Small intestine (tissue), 7 donors: ENCODE data around the gene ZSWIM9. TPM values are rescaled to one million over a fixed set of nuclear protein-coding genes. Genes with fewer than 3 reads are reported as not detected.
"Not testable (repeated sequence)": the region's sequence is repeated elsewhere in the genome, so short reads cannot be mapped to it uniquely, and the experiment has no call there.

ENCODE experiments used
- DNase-seq, 2 donors: peaks; one replicate each; pipeline versions ENCODE4 v3.0.0 to v3.0.0-alpha.2; 2013
- FAIRE-seq: peaks from 2 replicates; lab custom pipeline; 2012; peaks lifted over from hg19 to GRCh38; lab: Jason Lieb, UNC
- H3K27ac ChIP-seq, 3 donors: one replicate each; pipeline ENCODE4 v1.5.1; 2013; ENCODE audit warnings: low read length in 2 of 3, mild to moderate bottlenecking in 2 of 3, control low read depth in 1 of 3, inconsistent platforms in 1 of 3, low read depth in 1 of 3, moderate library complexity in 1 of 3
- H3K27me3 ChIP-seq, 3 donors: one replicate each; pipeline ENCODE4 v1.6.1; 2013; ENCODE audit warnings: low read length in 3 of 3, inconsistent platforms in 1 of 3; ENCODE audit not compliant: control insufficient read depth in 3 of 3, insufficient read depth in 3 of 3
- H3K36me3 ChIP-seq, 3 donors: one replicate each; pipeline ENCODE4 v1.6.1; 2013; ENCODE audit warnings: low read length in 3 of 3, inconsistent platforms in 1 of 3, low read depth in 1 of 3, mild to moderate bottlenecking in 1 of 3, moderate library complexity in 1 of 3; ENCODE audit not compliant: control insufficient read depth in 3 of 3, insufficient read depth in 2 of 3
- H3K4me1 ChIP-seq, 3 donors: one replicate each; pipeline ENCODE4 v1.6.1; 2013; ENCODE audit warnings: low read length in 2 of 3, inconsistent platforms in 1 of 3, low read depth in 1 of 3, mild to moderate bottlenecking in 1 of 3, moderate library complexity in 1 of 3; ENCODE audit not compliant: control insufficient read depth in 3 of 3, insufficient read depth in 2 of 3
- H3K4me3 ChIP-seq, 3 donors: one replicate each; pipeline ENCODE4 v1.5.1; 2013; ENCODE audit warnings: low read length in 3 of 3, control low read depth in 1 of 3, inconsistent platforms in 1 of 3, low read depth in 1 of 3, mild to moderate bottlenecking in 1 of 3, moderate library complexity in 1 of 3
- H3K9me3 ChIP-seq, 2 donors: one replicate each; pipeline ENCODE4 v1.6.1; 2013; ENCODE audit warnings: low read depth in 1 of 2, low read length in 1 of 2; ENCODE audit not compliant: control insufficient read depth in 2 of 2, insufficient read depth in 1 of 2
- WGBS, 3 donors: extraction: QIAGEN DNeasy Blood & Tissue Kit; methylation state at CpG; one replicate each; pipeline ENCODE4 v1.1.7; 2013; 5-methylcytosine and 5-hydroxymethylcytosine counted together
- polyA plus RNA-seq, 4 donors: library from polyadenylated mRNA; stranded (reverse) in 3 of 4; unstranded in 1 of 4; fragments of 200-250 nt in 3 of 4; fragments of 120-200 nt in 1 of 4; gene quantifications; one replicate each; pipeline versions ENCODE4 v1.2.1 to v1.2.3, GENCODE V29; 2013
- donor health status: healthy with polysubstance abuse.
- donor health status: control.
- donor health status: control.
- donor health status: Bipolar disorder and iron deficiency.
- donor health status: healthy.

Gene ZSWIM9
- polyA plus RNA-seq, 4 donors, result 4.0 to 6.8 (median 4.6) TPM

- Histone ChIP-seq H3K4me1 (peaks cover 0 to under 1% (median 0%) of the 10 kb centered on the region in 3 donors), H3K27ac (no peak overlapping the region), H3K36me3 (peaks cover 0 to 4% (median 4%) of the 10 kb centered on the region in 3 donors), H3K4me3 (no peak overlapping the region), H3K27me3 (no peaks in the 10 kb centered on the region), H3K9me3 (no peaks in the 10 kb centered on the region)
- WGBS, 3 donors, result 76 to 90% (median 84%) methylated on average over 3 of the region's 3 CpGs
- no peak for DNase-seq
- FAIRE-seq, result no peak
These were observed 39.5 kb downstream of the ZSWIM9 start for GRCh38 chr19:48210005-48210404.

- no peaks in the 10 kb centered on the region for H3K9me3 ChIP-seq
- H3K4me3 ChIP-seq, result no peak overlapping the region
- DNase-seq, result no peak
- H3K36me3 ChIP-seq, result peaks cover 0 to 16% (median 4%) of the 10 kb centered on the region in 3 donors
- WGBS, 3 donors, result 68 to 88% (median 75%) methylated on average over 5 of the region's 5 CpGs
- no peaks in the 10 kb centered on the region for H3K4me1 ChIP-seq
- H3K27ac ChIP-seq, result no peak overlapping the region
- no peak for FAIRE-seq
- H3K27me3 ChIP-seq, result no peaks in the 10 kb centered on the region
These were observed 43.5 kb downstream of the ZSWIM9 start for GRCh38 chr19:48213959-48214358.

- Histone ChIP-seq H3K27ac (no peak overlapping the region), H3K9me3 (no peaks in the 10 kb centered on the region), H3K4me1 (no peaks in the 10 kb centered on the region), H3K27me3 (no peaks in the 10 kb centered on the region), H3K4me3 (no peak overlapping the region), H3K36me3 (peaks cover 0 to 12% (median 4%) of the 10 kb centered on the region in 3 donors)
- DNase-seq (no peak), FAIRE-seq (no peak)
- 86 to 94% (median 88%) methylated on average over 14 of the region's 14 CpGs for WGBS, 3 donors
These were observed 46.5 kb downstream of the ZSWIM9 start for GRCh38 chr19:48216933-48217332.

GRCh38 chr19:48218997-48219396 is 48.5 kb downstream of the ZSWIM9 start:
- H3K9me3 ChIP-seq, result no peaks in the 10 kb centered on the region
- H3K36me3 ChIP-seq, result peaks cover 0 to 12% (median 0%) of the 10 kb centered on the region in 3 donors
- FAIRE-seq, result no peak
- no peak overlapping the region for H3K27ac ChIP-seq
- DNase-seq, result no peak
- no peak overlapping the region for H3K4me3 ChIP-seq
- 89 to 96% (median 94%) methylated on average over 6 of the region's 6 CpGs for WGBS, 3 donors
- no peaks in the 10 kb centered on the region for H3K27me3 ChIP-seq
- H3K4me1 ChIP-seq, result no peaks in the 10 kb centered on the region

- WGBS, 3 donors, result 97 to 100% (median 98%) methylated on average over 3 of the region's 3 CpGs
- H3K27me3 ChIP-seq, H3K4me1 ChIP-seq, H3K4me3 ChIP-seq, FAIRE-seq, H3K27ac ChIP-seq, DNase-seq, H3K9me3 ChIP-seq: not testable (repeated sequence)
- peaks cover 0 to 14% (median 0%) of the 10 kb centered on the region in 3 donors for H3K36me3 ChIP-seq
These were observed 50.3 kb downstream of the ZSWIM9 start for GRCh38 chr19:48220784-48221183.

GRCh38 chr19:48221628-48222027 is 51.1 kb downstream of the ZSWIM9 start:
- 85 to 96% (median 94%) methylated on average over 5 of the region's 5 CpGs for WGBS, 3 donors
- peak in 1 of 2 donors; percentile 16 for DNase-seq
- FAIRE-seq, result no peak
- no peaks in the 10 kb centered on the region for H3K9me3 ChIP-seq
- peaks cover 0 to 12% (median 0%) of the 10 kb centered on the region in 3 donors for H3K36me3 ChIP-seq
- H3K4me1 ChIP-seq, result no peaks in the 10 kb centered on the region
- no peaks in the 10 kb centered on the region for H3K27me3 ChIP-seq
- H3K4me3 ChIP-seq, result no peak overlapping the region
- no peak overlapping the region for H3K27ac ChIP-seq

GRCh38 chr19:48230555-48231129 is 60.2 kb downstream of the ZSWIM9 start:
- peaks cover 17 to 43% (median 22%) of the 10 kb centered on the region in 3 donors for H3K36me3 ChIP-seq
- FAIRE-seq (no peak), DNase-seq (no peak)
- no peaks in the 10 kb centered on the region for H3K9me3 ChIP-seq
- H3K27ac ChIP-seq, result no peak overlapping the region
- no peaks in the 10 kb centered on the region for H3K27me3 ChIP-seq
- H3K4me1 ChIP-seq, result no peaks in the 10 kb centered on the region
- no peak overlapping the region for H3K4me3 ChIP-seq
- 87 to 90% (median 87%) methylated on average over 19 of the region's 19 CpGs for WGBS, 3 donors

GRCh38 chr19:48237057-48237456 is 66.6 kb downstream of the ZSWIM9 start:
- H3K27ac ChIP-seq, result no peak overlapping the region
- no peak overlapping the region for H3K4me3 ChIP-seq
- DNase-seq, result no peak
- H3K36me3 ChIP-seq, result peaks cover 15 to 25% (median 16%) of the 10 kb centered on the region in 3 donors
- H3K4me1 ChIP-seq, result no peaks in the 10 kb centered on the region
- no peak for FAIRE-seq
- 72 to 82% (median 80%) methylated on average over 3 of the region's 3 CpGs for WGBS, 3 donors
- no peaks in the 10 kb centered on the region for H3K27me3 ChIP-seq
- H3K9me3 ChIP-seq, result no peaks in the 10 kb centered on the region

- Histone ChIP-seq H3K27me3 (no peaks in the 10 kb centered on the region), H3K36me3 (peaks cover 7 to 25% (median 9%) of the 10 kb centered on the region in 3 donors), H3K4me3 (no peak overlapping the region), H3K27ac (no peak overlapping the region), H3K4me1 (no peaks in the 10 kb centered on the region), H3K9me3 (no peaks in the 10 kb centered on the region)
- WGBS, 3 donors, result 84 to 95% (median 86%) methylated on average over 6 of the region's 6 CpGs
- FAIRE-seq (no peak), DNase-seq (no peak)
These were observed 68.6 kb downstream of the ZSWIM9 start for GRCh38 chr19:48239120-48239519.
